Loucy (cell line): ENCODE data around the gene RNF7.

Source experiments
- CTCF ChIP-seq: fragments of 200-600 bp; sonication (generic); conservative IDR thresholded peaks from 2 replicates; pipeline ENCODE4 v1.5.1; 2014; ENCODE audit warnings: mild to moderate bottlenecking, antibody characterized with exemption, low read length
- EZH2phosphoT487 ChIP-seq: fragments of 200-600 bp; IDR thresholded peaks from 2 replicates; pipeline ENCODE4 v1.6.1; 2018; ENCODE audit warnings: antibody characterized with exemption, mild to moderate bottlenecking, moderate library complexity, borderline replicate concordance

GRCh38 chr3:141773676-141774075 lies 35.6 kb downstream of the RNF7 start:
- no peak for TF ChIP-seq CTCF
- TF ChIP-seq EZH2phosphoT487: no peak
